Ishikawa (cell line): ENCODE data around the gene CLIC4.

Experiments used
- CEBPB ChIP-seq: IDR thresholded peaks from 2 replicates; pipeline ENCODE4 v1.6.1; 2012
- CREB1 ChIP-seq: IDR thresholded peaks from 2 replicates; pipeline ENCODE4 v1.6.1; 2012; ENCODE audit warnings: low read depth
- EGR1 ChIP-seq: IDR thresholded peaks from 2 replicates; pipeline ENCODE4 v1.6.1; 2012
- EP300 ChIP-seq: IDR thresholded peaks from 2 replicates; pipeline ENCODE4 v1.6.1; 2012; ENCODE audit warnings: borderline replicate concordance
- FOXM1 ChIP-seq: IDR thresholded peaks from 2 replicates; pipeline ENCODE4 v1.6.1; 2012; ENCODE audit warnings: low read depth, borderline replicate concordance
- MAX ChIP-seq: IDR thresholded peaks from 2 replicates; pipeline ENCODE4 v1.6.1; 2012
- NFIC ChIP-seq: IDR thresholded peaks from 2 replicates; pipeline ENCODE4 v1.6.1; 2012
- RAD21 ChIP-seq: IDR thresholded peaks from 2 replicates; pipeline ENCODE4 v1.6.1; 2012; ENCODE audit warnings: low read depth
- REST ChIP-seq: IDR thresholded peaks from 2 replicates; pipeline ENCODE4 v1.6.1; 2012; ENCODE audit warnings: low read depth, mild to moderate bottlenecking
- TAF1 ChIP-seq: IDR thresholded peaks from 2 replicates; pipeline ENCODE4 v1.6.1; 2012; ENCODE audit warnings: low read depth, mild to moderate bottlenecking
- TCF12 ChIP-seq: IDR thresholded peaks from 2 replicates; pipeline ENCODE4 v1.6.1; 2012; ENCODE audit warnings: low read depth
- TEAD4 ChIP-seq: IDR thresholded peaks from 2 replicates; pipeline ENCODE4 v1.6.1; 2012
- USF1 ChIP-seq: IDR thresholded peaks from 2 replicates; pipeline ENCODE4 v1.6.1; 2012
- YY1 ChIP-seq: IDR thresholded peaks from 2 replicates; pipeline ENCODE4 v1.6.1; 2012; ENCODE audit warnings: low read depth
- ZBTB7A ChIP-seq: IDR thresholded peaks from 2 replicates; pipeline ENCODE4 v1.6.1; 2012; ENCODE audit warnings: low read depth

Gene CLIC4

GRCh38 chr1:24860841-24861240 lies 115.6 kb downstream of the CLIC4 start:
- no peak for TF ChIP-seq TEAD4
- no peak for TF ChIP-seq ZBTB7A
- TF ChIP-seq RAD21, result no peak
- TF ChIP-seq YY1, result no peak
- TF ChIP-seq FOXM1, result no peak

GRCh38 chr1:24861821-24862727 lies 116.8 kb downstream of the CLIC4 start:
- TF ChIP-seq NFIC (no peak), YY1 (no peak), CREB1 (no peak), TAF1 (no peak), TEAD4 (no peak), EGR1 (no peak), RAD21 (no peak), EP300 (no peak), REST (no peak), CEBPB (no peak), FOXM1 (no peak), MAX (no peak), TCF12 (no peak), USF1 (no peak), ZBTB7A (no peak)

GRCh38 chr1:24862775-24863483 lies 117.7 kb downstream of the CLIC4 start:
- TF ChIP-seq TCF12 (no peak), TAF1 (no peak), REST (no peak), TEAD4 (no peak), EP300 (no peak), NFIC (no peak), YY1 (no peak), ZBTB7A (no peak), RAD21 (no peak), FOXM1 (no peak), USF1 (no peak), CREB1 (no peak), CEBPB (no peak), MAX (no peak), EGR1 (no peak)

- no peak for TF ChIP-seq USF1
- TF ChIP-seq NFIC, result no peak
Measured at GRCh38 chr1:24864370-24864777, 119.1 kb downstream of the CLIC4 start.

GRCh38 chr1:24865168-24865567 lies 119.9 kb downstream of the CLIC4 start:
- TF ChIP-seq TEAD4, result no peak
- no peak for TF ChIP-seq FOXM1
- TF ChIP-seq NFIC, result no peak
- no peak for TF ChIP-seq YY1
- TF ChIP-seq RAD21, result no peak
- TF ChIP-seq TCF12, result no peak
- no peak for TF ChIP-seq MAX
- TF ChIP-seq REST, result no peak
- TF ChIP-seq CEBPB, result no peak
